B cell (primary cell): ENCODE data around the gene VAMP1. TPM values are rescaled to one million over a fixed set of nuclear protein-coding genes. Genes with fewer than 3 reads are reported as not detected.

Experiments used
- ATAC-seq: fragments of 200-7000 bp; cut with Tn5 transposase; one replicate; pipeline ENCODE4 v1.10.0; 2021; ENCODE audit warnings: low read depth, mild to moderate bottlenecking, moderate number of reproducible peaks, moderate library complexity
- CTCF ChIA-PET: fragments of 350-600 bp; sonication (Branson Sonifier 250); formaldehyde crosslinking; loops from one replicate; lab custom pipeline; 2021; ENCODE audit warnings: antibody characterized with exemption, inconsistent platforms; lab: Charles Lee
- POLR2A ChIA-PET: fragments of 350-600 bp; sonication (Branson Sonifier 250); formaldehyde crosslinking; loops from one replicate; lab custom pipeline; 2021; ENCODE audit warnings: antibody characterized with exemption; lab: Charles Lee
- DNase-seq: peaks from one replicate; pipeline ENCODE4 v3.0.0; 2013
- H2AFZ ChIP-seq: 2 replicates; pipeline ENCODE4 v1.6.1; 2012; ENCODE audit warnings: mild to moderate bottlenecking, low read depth, low read length; ENCODE audit not compliant: insufficient read depth, poor library complexity, severe bottlenecking
- H3K27ac ChIP-seq, 2 donors: 1 replicate in 1 of 2; 2 replicates in 1 of 2; pipeline ENCODE4 v1.5.1; 2012 to 2013; ENCODE audit warnings: low read length in 2 of 2, mild to moderate bottlenecking in 2 of 2, moderate library complexity in 1 of 2
- H3K27me3 ChIP-seq, 4 experiments: fragments of 200-600 bp in 1 of 4; sonication (generic) in 1 of 4; replicated peaks in 1 of 4; 1 replicate in 2 of 4; 2 replicates in 2 of 4; pipeline versions ENCODE4 v1.6.1 to v1.7.0; 2013 to 2016; ENCODE audit warnings: low read length in 3 of 4, mild to moderate bottlenecking in 2 of 4, mixed read lengths in 1 of 4, moderate library complexity in 1 of 4; ENCODE audit not compliant: insufficient read depth in 4 of 4, control insufficient read depth in 3 of 4; ENCODE audit errors: control extremely low read depth in 1 of 4
- H3K36me3 ChIP-seq, 2 experiments: replicated peaks in 1 of 2; 1 replicate in 1 of 2; 2 replicates in 1 of 2; pipeline versions ENCODE4 v1.6.1 to v1.7.1; 2013; ENCODE audit warnings: low read length in 1 of 2; ENCODE audit not compliant: insufficient read depth in 2 of 2, control insufficient read depth in 1 of 2; ENCODE audit errors: control extremely low read depth in 1 of 2, extremely low read depth in 1 of 2
- H3K4me1 ChIP-seq, 2 donors: fragments of 200-600 bp in 1 of 2; sonication (generic) in 1 of 2; 1 replicate in 1 of 2; 2 replicates in 1 of 2; pipeline versions ENCODE4 v1.5.1 to v1.6.1; 2013 to 2017; ENCODE audit warnings: low read length in 2 of 2; ENCODE audit not compliant: control insufficient read depth in 2 of 2, insufficient read depth in 2 of 2
- H3K4me2 ChIP-seq: replicated peaks from 2 replicates; pipeline ENCODE3; 2012; ENCODE audit warnings: mild to moderate bottlenecking, low read depth, low read length; ENCODE audit not compliant: poor library complexity, severe bottlenecking
- H3K4me3 ChIP-seq, 5 experiments: fragments of 200-600 bp in 1 of 5; sonication (generic) in 1 of 5; 1 replicate in 3 of 5; 2 replicates in 2 of 5; pipeline versions ENCODE4 v1.5.1 to v1.7.0; 2011 to 2016; ENCODE audit warnings: low read length in 4 of 5, mild to moderate bottlenecking in 4 of 5, low read depth in 2 of 5, control low read depth in 1 of 5, moderate library complexity in 1 of 5; ENCODE audit not compliant: insufficient read depth in 1 of 5; ENCODE audit errors: control extremely low read depth in 1 of 5, extremely low read depth in 1 of 5
- H3K79me2 ChIP-seq: fragments of 200-600 bp; sonication (generic); one replicate; pipeline ENCODE4 v1.6.0; 2016; ENCODE audit warnings: low read length; ENCODE audit not compliant: control insufficient read depth, insufficient read depth
- H3K9ac ChIP-seq: fragments of 200-600 bp; sonication (generic); 2 replicates; pipeline ENCODE4 v1.6.1; 2017; ENCODE audit warnings: mild to moderate bottlenecking, low read length, moderate library complexity
- H3K9me3 ChIP-seq, 3 donors: one replicate each; pipeline versions ENCODE4 v1.6.1 to v1.7.1; 2013; ENCODE audit warnings: low read length in 2 of 3; ENCODE audit not compliant: control insufficient read depth in 2 of 3, insufficient read depth in 1 of 3; ENCODE audit errors: control extremely low read depth in 1 of 3
- H4K20me1 ChIP-seq: 2 replicates; pipeline ENCODE4 v1.6.0; 2012; ENCODE audit warnings: mild to moderate bottlenecking, low read length; ENCODE audit not compliant: insufficient read depth, control insufficient read depth, poor library complexity, severe bottlenecking
- H3K27ac Mint-ChIP-seq: one replicate; pipeline ENCODE4 v1.8.0; 2021; ENCODE audit warnings: mixed read lengths
- H3K27me3 Mint-ChIP-seq: one replicate; pipeline ENCODE4 v1.8.0; 2021; ENCODE audit warnings: mixed read lengths
- H3K4me1 Mint-ChIP-seq: one replicate; pipeline ENCODE4 v1.8.0; 2021; ENCODE audit warnings: mixed read lengths
- H3K4me3 Mint-ChIP-seq: one replicate; pipeline ENCODE4 v1.8.0; 2021; ENCODE audit warnings: mixed read lengths
- H3K9me3 Mint-ChIP-seq: one replicate; pipeline ENCODE4 v1.8.0; 2022; ENCODE audit warnings: mixed read lengths; ENCODE audit not compliant: insufficient read depth
- EZH2 ChIP-seq: IDR thresholded peaks from 2 replicates; pipeline ENCODE4 v1.6.1; 2012; ENCODE audit warnings: borderline replicate concordance, low read depth, mild to moderate bottlenecking, moderate library complexity, low read length; ENCODE audit not compliant: insufficient read depth, poor library complexity, severe bottlenecking
- WGBS: methylation state at CpG from one replicate; pipeline ENCODE4 v1.1.5; 2013; ENCODE audit warnings: missing lambda C conversion rate; ENCODE audit not compliant: insufficient coverage; 5-methylcytosine and 5-hydroxymethylcytosine counted together
- intact Hi-C: fragments of 100-400 bp; cut with micrococcal nuclease; formaldehyde crosslinking; loops from one replicate; pipeline ENCODE4 v1.10.0; 2022
- polyA plus RNA-seq: library from polyadenylated mRNA; depleted of rRNA; stranded (reverse); fragments of >200 nt; gene quantifications from 2 replicates; pipeline ENCODE4 v1.2.3, GENCODE V29; 2012
- total RNA-seq, 2 donors: library from RNA; stranded (reverse); fragments of 120-200 nt in 1 of 2; gene quantifications; 1 replicate in 1 of 2; 2 replicates in 1 of 2; pipeline versions ENCODE4 v1.2.3 to v1.2.4, GENCODE V29; 2013 to 2022
- TF ChIP-seq, protein P1 (sequence below): fragments of 200-600 bp; IDR thresholded peaks from one replicate; pipeline ENCODE4 v1.8.0; 2022; ENCODE audit warnings: antibody characterized with exemption, mild to moderate bottlenecking

VAMP1 gene
- total and polyA plus RNA-seq, 2 donors (not counting 1 experiment from before 2014, with no cell fraction given): 62.4 to 98.9 TPM

DNA sequence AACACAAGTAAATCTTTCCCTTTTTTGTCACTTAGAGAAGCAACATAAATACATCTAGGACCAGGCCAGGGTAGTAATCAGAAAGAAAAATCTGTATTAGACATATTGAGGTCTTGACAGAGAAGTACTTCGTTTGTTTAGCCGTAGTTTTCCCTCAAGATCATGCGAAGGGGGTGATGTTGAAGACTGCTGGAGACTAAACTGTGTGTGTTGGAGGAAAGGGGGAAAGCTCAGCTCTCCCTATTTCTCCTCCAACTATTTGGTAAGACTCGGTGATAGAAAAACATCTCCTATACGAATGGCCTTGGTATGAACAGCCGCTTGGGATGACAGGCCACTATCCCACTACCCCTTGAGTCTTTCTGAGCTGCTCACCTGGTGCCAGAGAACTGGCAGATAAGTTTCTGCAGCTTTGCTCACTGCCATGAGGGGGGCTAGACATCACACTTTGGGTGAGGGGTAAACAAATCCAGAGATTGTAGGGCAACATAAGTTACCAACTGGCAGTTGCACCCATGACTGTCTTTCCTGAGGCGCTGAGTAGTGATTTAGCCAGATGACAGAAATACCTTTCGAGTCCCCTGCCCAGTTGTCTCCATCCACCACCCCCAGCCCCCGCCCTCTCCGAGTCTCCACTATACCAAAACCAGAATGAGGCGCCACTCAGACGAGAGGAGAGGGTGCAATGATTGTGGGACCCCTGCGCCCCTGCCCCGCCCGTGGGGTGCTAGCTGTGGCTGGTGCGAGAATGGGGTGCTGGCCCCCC lies 685 bp downstream of the VAMP1 start:
- Histone ChIP-seq H4K20me1 (peaks cover 19% of the 10 kb centered on the region), H3K9ac (peak overlapping the region; percentile 82), H3K9me3 (no peaks in the 10 kb centered on the region), H3K27ac (peak overlapping the region; percentile 75 to 82), H3K27me3 (no peaks in the 10 kb centered on the region), H3K4me3 (peak overlapping the region; percentile 54 to 82 (median 75)), H2AFZ (peak overlapping the region; percentile 94), H3K79me2 (peaks cover 43% of the 10 kb centered on the region), H3K4me1 (peaks cover 30 to 51% of the 10 kb centered on the region in 2 donors), H3K4me2 (peak overlapping the region; percentile 89), H3K36me3 (peaks cover 1 to 15% of the 10 kb centered on the region in 2 experiments)
- DNase-seq (no peak), ATAC-seq (no peak)
- Mint-ChIP-seq H3K4me3 (peak overlapping the region; percentile 90), H3K27ac (peak overlapping the region; percentile 97), H3K27me3 (no peaks in the 10 kb centered on the region), H3K4me1 (peaks cover 53% of the 10 kb centered on the region), H3K9me3 (no peaks in the 10 kb centered on the region)
- TF ChIP-seq, protein P1, sequence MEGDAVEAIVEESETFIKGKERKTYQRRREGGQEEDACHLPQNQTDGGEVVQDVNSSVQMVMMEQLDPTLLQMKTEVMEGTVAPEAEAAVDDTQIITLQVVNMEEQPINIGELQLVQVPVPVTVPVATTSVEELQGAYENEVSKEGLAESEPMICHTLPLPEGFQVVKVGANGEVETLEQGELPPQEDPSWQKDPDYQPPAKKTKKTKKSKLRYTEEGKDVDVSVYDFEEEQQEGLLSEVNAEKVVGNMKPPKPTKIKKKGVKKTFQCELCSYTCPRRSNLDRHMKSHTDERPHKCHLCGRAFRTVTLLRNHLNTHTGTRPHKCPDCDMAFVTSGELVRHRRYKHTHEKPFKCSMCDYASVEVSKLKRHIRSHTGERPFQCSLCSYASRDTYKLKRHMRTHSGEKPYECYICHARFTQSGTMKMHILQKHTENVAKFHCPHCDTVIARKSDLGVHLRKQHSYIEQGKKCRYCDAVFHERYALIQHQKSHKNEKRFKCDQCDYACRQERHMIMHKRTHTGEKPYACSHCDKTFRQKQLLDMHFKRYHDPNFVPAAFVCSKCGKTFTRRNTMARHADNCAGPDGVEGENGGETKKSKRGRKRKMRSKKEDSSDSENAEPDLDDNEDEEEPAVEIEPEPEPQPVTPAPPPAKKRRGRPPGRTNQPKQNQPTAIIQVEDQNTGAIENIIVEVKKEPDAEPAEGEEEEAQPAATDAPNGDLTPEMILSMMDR: no peak
- TF ChIP-seq EZH2: no peak
- intact Hi-C loops: loop anchor here (1.0 to 10.0 kb wide), 5 partner anchors 7 to 135 kb away; partner anchors contain the start of genes GAPDH, MRPL51 and NOP2
- WGBS: 1% methylated on average over 5 of the region's 16 CpGs
- POLR2A ChIA-PET: interaction anchor here (0.5 to 3.6 kb wide), 17 partner anchors 9 to 382 kb away, joined by 3 to 46 read pairs (median 6); partner anchors contain the start of genes CD27, GAPDH, MRPL51 and NCAPD2
- CTCF ChIA-PET: interaction anchor here (0.8 to 6.0 kb wide), 16 partner anchors 8 to 144 kb away, joined by 3 to 67 read pairs (median 4); partner anchors contain the start of genes CD27 and MRPL51
